K562 (cell line): ENCODE results near the gene TP53I3. TPM values are rescaled to one million over a fixed set of nuclear protein-coding genes. Genes with fewer than 3 reads are reported as not detected.

Experiments used
- CHD4 ChIP-seq: fragments of 200-600 bp; sonication (generic); IDR thresholded peaks from 3 replicates; pipeline ENCODE4 v1.6.1; 2012; ENCODE audit warnings: low read depth, mild to moderate bottlenecking, mixed read lengths, low read length, inconsistent platforms; ENCODE audit not compliant: insufficient read depth, insufficient replicate concordance, poor library complexity, severe bottlenecking
- ETV5 ChIP-seq: sonication (generic); formaldehyde crosslinking; IDR thresholded peaks from 2 replicates; pipeline ENCODE4 v1.4.0; 2020; ENCODE audit warnings: low read depth, mild to moderate bottlenecking, missing genetic modification reagents
- EZH2 ChIP-seq: IDR thresholded peaks from 2 replicates; pipeline ENCODE4 v1.6.1; 2012; ENCODE audit warnings: low read depth, mild to moderate bottlenecking, inconsistent platforms, low read length, borderline replicate concordance
- FIP1L1 ChIP-seq: fragments of 200-400 bp; formaldehyde crosslinking; IDR thresholded peaks from 2 replicates; pipeline ENCODE4 v1.6.1; 2018; ENCODE audit warnings: mild to moderate bottlenecking, low read depth, low read length; ENCODE audit not compliant: poor library complexity, severe bottlenecking
- FOXJ2 ChIP-seq: fragments of 200-800 bp; sonication (Bioruptor generic); IDR thresholded peaks from 2 replicates; pipeline ENCODE4 v1.6.1; 2016; ENCODE audit warnings: missing genetic modification characterization, missing compliant biosample characterization
- HCFC1 ChIP-seq: IDR thresholded peaks from 2 replicates; pipeline ENCODE4 v1.6.1; 2012; ENCODE audit warnings: low read depth, low read length, improper control_type of control experiment
- IRF9 ChIP-seq: fragments of 450-650 bp; IDR thresholded peaks from 2 replicates; pipeline ENCODE4 v1.6.1; 2016; ENCODE audit warnings: missing biosample characterization, missing genetic modification characterization
- LEF1 ChIP-seq: fragments of 450-650 bp; IDR thresholded peaks from 2 replicates; pipeline ENCODE4 v1.6.1; 2016; ENCODE audit warnings: mild to moderate bottlenecking
- PATZ1 ChIP-seq: fragments of 250-450 bp; sonication (Bioruptor Pico); IDR thresholded peaks from 2 replicates; pipeline ENCODE4 v1.5.0; 2020; ENCODE audit warnings: mild to moderate bottlenecking, borderline replicate concordance
- PML ChIP-seq: IDR thresholded peaks from 2 replicates; pipeline ENCODE4 v1.6.1; 2012; ENCODE audit warnings: low read length, inconsistent platforms
- TRIM25 ChIP-seq: fragments of 450-650 bp; IDR thresholded peaks from 2 replicates; pipeline ENCODE4 v1.7.0; 2016; ENCODE audit warnings: borderline replicate concordance
- YY1 ChIP-seq, 3 experiments: IDR thresholded peaks; 2 replicates each; pipeline ENCODE4 v1.6.1; 2011; ENCODE audit warnings: low read length in 2 of 3, mild to moderate bottlenecking in 2 of 3, moderate library complexity in 2 of 3, borderline replicate concordance in 1 of 3, control low read depth in 1 of 3, low read depth in 1 of 3; ENCODE audit not compliant: insufficient read depth in 3 of 3, insufficient replicate concordance in 2 of 3, control insufficient read depth in 1 of 3, insufficient read length in 1 of 3; ENCODE audit errors: extremely low read depth in 1 of 3
- ZBTB17 ChIP-seq: fragments of 450-650 bp; formaldehyde crosslinking; IDR thresholded peaks from 2 replicates; pipeline ENCODE4 v1.4.0; 2020; ENCODE audit warnings: mild to moderate bottlenecking
- ZBTB7A ChIP-seq: IDR thresholded peaks from 2 replicates; pipeline ENCODE4 v1.6.1; 2011; ENCODE audit warnings: low read depth, mild to moderate bottlenecking, low read length, moderate library complexity, borderline replicate concordance; ENCODE audit not compliant: control insufficient read depth
- ZNF24 ChIP-seq: fragments of 450-650 bp; IDR thresholded peaks from 2 replicates; pipeline ENCODE4 v1.6.1; 2016
- ZNF778 ChIP-seq: fragments of 450-650 bp; formaldehyde crosslinking; IDR thresholded peaks from 2 replicates; pipeline ENCODE4 v1.4.0; 2020; ENCODE audit warnings: mild to moderate bottlenecking, moderate library complexity
- ZNF830 ChIP-seq: fragments of 250-450 bp; sonication (Bioruptor Pico); IDR thresholded peaks from 2 replicates; pipeline ENCODE4 v1.5.0; 2021; ENCODE audit warnings: mild to moderate bottlenecking
- polyA plus RNA-seq, 8 experiments: library from polyadenylated mRNA; depleted of rRNA in 4 of 8; stranded (reverse) in 5 of 8; unstranded in 3 of 8; fragments of >200 nt; fragmentation: Nextera tagmentation in 2 of 8; fragmentation: Illumina TruSeq in 1 of 8; extraction: Ambion mirVana in 2 of 8; extraction: Trizol in 1 of 8; gene quantifications; 2 replicates each; pipeline versions ENCODE4 v1.2.1 to v1.2.3, GENCODE V29; 2011 to 2014; ENCODE audit warnings: inconsistent platforms in 1 of 8, missing spikeins in 1 of 8
- total RNA-seq, 7 experiments: library from RNA; depleted of rRNA in 6 of 7; stranded (reverse); fragments of >200 nt in 6 of 7; fragmentation: Illumina TruSeq in 2 of 7; extraction: Trizol in 2 of 7; gene quantifications; 2 replicates each; pipeline versions ENCODE4 v1.2.1 to v1.2.3, GENCODE V29; 2011 to 2021; ENCODE audit warnings: low replicate concordance in 1 of 7
- TF ChIP-seq, protein P1 (sequence below): sonication (generic); formaldehyde crosslinking; IDR thresholded peaks from 2 replicates; pipeline ENCODE4 v1.8.0; 2023; ENCODE audit warnings: mild to moderate bottlenecking, missing genetic modification reagents
- TF ChIP-seq, protein P2 (sequence below): fragments of 450-650 bp; conservative IDR thresholded peaks from 2 replicates; pipeline ENCODE4 v1.6.1; 2016; ENCODE audit warnings: missing genetic modification characterization, low read depth, mild to moderate bottlenecking, missing compliant biosample characterization, moderate library complexity

Gene TP53I3
- total and polyA plus RNA-seq, 9 of the 15 experiments (the other 6 are each of a cell fraction or from before 2014, with no cell fraction given), result 0.65 to 9.5 (median 5.6) TPM

GRCh38 chr2:24046930-24047702 is 37.5 kb downstream of the TP53I3 start, which contains the start of gene WDCP (continued):
- TF ChIP-seq IRF9 (tag) (no peak), ZBTB17 (peak; percentile 69; the same call in 1 of the 2 replicates), ETV5 (CRISPR knock-in tag) (0 out of 2 replicates have a peak, but pooled peaks have one; percentile 29), CHD4 (no peak), ZNF24 (no peak), LEF1 (no peak), PATZ1 (CRISPR knock-in tag) (no peak), PML (peak; percentile 62), ZNF830 (CRISPR knock-in tag) (no peak), FIP1L1 (no peak), EZH2 (no peak), HCFC1 (peak; percentile 92), ZNF778 (CRISPR knock-in tag) (no peak), YY1 (IDR thresholded peaks at IDR 0.05; ENCODE audit: borderline replicate concordance in 1 of 3, control insufficient read depth in 1 of 3, extremely low read depth in 1 of 3, insufficient read depth in 3 of 3, insufficient read length in 1 of 3, insufficient replicate concordance in 2 of 3, low read depth in 1 of 3, low read length in 2 of 3) (peak in 1 of 3 experiments; percentile 21), FOXJ2 (no peak), TRIM25 (no peak), ZBTB7A (peak; percentile 54; the same call in 1 of the 2 replicates)
- TF ChIP-seq, protein P1, sequence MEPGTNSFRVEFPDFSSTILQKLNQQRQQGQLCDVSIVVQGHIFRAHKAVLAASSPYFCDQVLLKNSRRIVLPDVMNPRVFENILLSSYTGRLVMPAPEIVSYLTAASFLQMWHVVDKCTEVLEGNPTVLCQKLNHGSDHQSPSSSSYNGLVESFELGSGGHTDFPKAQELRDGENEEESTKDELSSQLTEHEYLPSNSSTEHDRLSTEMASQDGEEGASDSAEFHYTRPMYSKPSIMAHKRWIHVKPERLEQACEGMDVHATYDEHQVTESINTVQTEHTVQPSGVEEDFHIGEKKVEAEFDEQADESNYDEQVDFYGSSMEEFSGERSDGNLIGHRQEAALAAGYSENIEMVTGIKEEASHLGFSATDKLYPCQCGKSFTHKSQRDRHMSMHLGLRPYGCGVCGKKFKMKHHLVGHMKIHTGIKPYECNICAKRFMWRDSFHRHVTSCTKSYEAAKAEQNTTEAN (CRISPR knock-in tag), result no peak
- TF ChIP-seq, protein P2, sequence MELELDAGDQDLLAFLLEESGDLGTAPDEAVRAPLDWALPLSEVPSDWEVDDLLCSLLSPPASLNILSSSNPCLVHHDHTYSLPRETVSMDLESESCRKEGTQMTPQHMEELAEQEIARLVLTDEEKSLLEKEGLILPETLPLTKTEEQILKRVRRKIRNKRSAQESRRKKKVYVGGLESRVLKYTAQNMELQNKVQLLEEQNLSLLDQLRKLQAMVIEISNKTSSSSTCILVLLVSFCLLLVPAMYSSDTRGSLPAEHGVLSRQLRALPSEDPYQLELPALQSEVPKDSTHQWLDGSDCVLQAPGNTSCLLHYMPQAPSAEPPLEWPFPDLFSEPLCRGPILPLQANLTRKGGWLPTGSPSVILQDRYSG (tag), result no peak
